Neural progenitor cell (in vitro differentiated cells): ENCODE measurements around the gene GFRA4. TPM values are rescaled to one million over a fixed set of nuclear protein-coding genes. Genes with fewer than 3 reads are reported as not detected.

Experiments used
- DNase-seq: peaks from one replicate; pipeline ENCODE4 v3.0.0-alpha.2; 2016; ENCODE audit warnings: low spot score
- H2AFZ ChIP-seq: fragments of 200-600 bp; sonication (generic); replicated peaks from 2 replicates; pipeline ENCODE4 v1.6.1; 2016; ENCODE audit warnings: antibody characterized with exemption
- H3F3A ChIP-seq: fragments of 200-600 bp; sonication (generic); 2 replicates; pipeline ENCODE4 v1.6.1; 2016; ENCODE audit warnings: antibody characterized with exemption, low read depth
- H3K27ac ChIP-seq: fragments of 200-600 bp; sonication (generic); 2 replicates; pipeline ENCODE4 v1.5.1; 2016; ENCODE audit warnings: mild to moderate bottlenecking
- H3K27me3 ChIP-seq: fragments of 200-600 bp; sonication (generic); 2 replicates; pipeline ENCODE4 v1.6.1; 2016; ENCODE audit warnings: mild to moderate bottlenecking, moderate library complexity
- H3K36me3 ChIP-seq: fragments of 200-600 bp; sonication (generic); 2 replicates; pipeline ENCODE4 v1.5.1; 2016
- H3K4me1 ChIP-seq: fragments of 200-600 bp; sonication (generic); 2 replicates; pipeline ENCODE4 v1.6.1; 2016; ENCODE audit warnings: mixed run types
- H3K4me2 ChIP-seq: fragments of 200-600 bp; sonication (generic); 2 replicates; pipeline ENCODE4 v1.6.1; 2016
- H3K4me3 ChIP-seq: fragments of 200-600 bp; sonication (generic); 2 replicates; pipeline ENCODE4 v1.5.1; 2016
- H3K79me2 ChIP-seq: fragments of 200-600 bp; sonication (generic); 2 replicates; pipeline ENCODE4 v1.6.1; 2016; ENCODE audit warnings: low read depth
- H3K9ac ChIP-seq: fragments of 200-600 bp; sonication (generic); 2 replicates; pipeline ENCODE4 v1.6.1; 2016
- H3K9me3 ChIP-seq: fragments of 200-600 bp; sonication (generic); 2 replicates; pipeline ENCODE4 v1.5.1; 2016; ENCODE audit warnings: low read depth
- H4K20me1 ChIP-seq: fragments of 200-600 bp; sonication (generic); 2 replicates; pipeline ENCODE4 v1.6.1; 2016; ENCODE audit warnings: low read depth
- H3K27ac Mint-ChIP-seq: 3 replicates; pipeline ENCODE4 v1.8.0; 2021; ENCODE audit warnings: mixed read lengths
- H3K27me3 Mint-ChIP-seq: 2 replicates; pipeline ENCODE4 v1.8.0; 2022; ENCODE audit warnings: low read depth, mild to moderate bottlenecking, inconsistent platforms, moderate library complexity, mixed read lengths; ENCODE audit not compliant: insufficient read depth
- H3K36me3 Mint-ChIP-seq: 3 replicates; pipeline ENCODE4 v1.8.0; 2021; ENCODE audit warnings: mixed read lengths
- H3K4me1 Mint-ChIP-seq: 3 replicates; pipeline ENCODE4 v1.8.0; 2021; ENCODE audit warnings: mixed read lengths
- H3K4me3 Mint-ChIP-seq: 3 replicates; pipeline ENCODE4 v1.8.0; 2021; ENCODE audit warnings: mild to moderate bottlenecking, moderate library complexity, mixed read lengths
- H3K9me3 Mint-ChIP-seq: 3 replicates; pipeline ENCODE4 v1.8.0; 2020; ENCODE audit warnings: mixed read lengths
- CTCF ChIP-seq: fragments of 200-600 bp; sonication (generic); IDR thresholded peaks from 2 replicates; pipeline ENCODE4 v1.5.1; 2017; ENCODE audit warnings: antibody characterized with exemption, mild to moderate bottlenecking
- EZH2 ChIP-seq: fragments of 200-600 bp; sonication (generic); IDR thresholded peaks from 2 replicates; pipeline ENCODE4 v1.6.1; 2017; ENCODE audit warnings: antibody characterized with exemption, mild to moderate bottlenecking, moderate library complexity
- EZH2phosphoT487 ChIP-seq: fragments of 200-600 bp; sonication (generic); IDR thresholded peaks from 2 replicates; pipeline ENCODE4 v1.6.1; 2017; ENCODE audit warnings: antibody characterized with exemption
- total RNA-seq: library from RNA; depleted of rRNA; stranded (reverse); fragments of >200 nt; gene quantifications from 2 replicates; pipeline ENCODE4 v1.2.3, GENCODE V29; 2015; ENCODE audit warnings: low replicate concordance

Gene GFRA4
- total RNA-seq, 1 donor from 2014 or later: not detected

- no peaks in the 10 kb centered on the region for H3K79me2 ChIP-seq
- no peak overlapping the region for H3K4me3 ChIP-seq
- H3K9me3 Mint-ChIP-seq: no peaks in the 10 kb centered on the region
- no peak overlapping the region for H2AFZ ChIP-seq
- H3K36me3 Mint-ChIP-seq: peaks cover 7% of the 10 kb centered on the region
- no peaks in the 10 kb centered on the region for H3K9me3 ChIP-seq
- H3K27ac ChIP-seq: no peak overlapping the region
- H3K27ac Mint-ChIP-seq: no peak overlapping the region
- H3K27me3 Mint-ChIP-seq: peaks cover 2% of the 10 kb centered on the region
- no peaks in the 10 kb centered on the region for H3K27me3 ChIP-seq
- no peak for TF ChIP-seq EZH2
- no peaks in the 10 kb centered on the region for H3K36me3 ChIP-seq
- H3K9ac ChIP-seq: no peak overlapping the region
- DNase-seq: no peak
- no peaks in the 10 kb centered on the region for H3F3A ChIP-seq
- no peak overlapping the region for H3K4me3 Mint-ChIP-seq
- peaks cover 8% of the 10 kb centered on the region for H3K4me1 ChIP-seq
- H3K4me2 ChIP-seq: no peak overlapping the region
- H3K4me1 Mint-ChIP-seq: peaks cover 13% of the 10 kb centered on the region
- no peaks in the 10 kb centered on the region for H4K20me1 ChIP-seq
These were observed 15.7 kb downstream of the GFRA4 start for GRCh38 chr20:3647473-3647872.

- no peaks in the 10 kb centered on the region for H3K79me2 ChIP-seq
- no peak overlapping the region for H3K9ac ChIP-seq
- no peaks in the 10 kb centered on the region for H3K36me3 ChIP-seq
- no peak overlapping the region for H3K27ac ChIP-seq
- TF ChIP-seq CTCF: no peak
- no peak for TF ChIP-seq EZH2
- no peak for TF ChIP-seq EZH2phosphoT487
- H3K36me3 Mint-ChIP-seq: peaks cover 13% of the 10 kb centered on the region
- H3F3A ChIP-seq: no peaks in the 10 kb centered on the region
- peaks cover 8% of the 10 kb centered on the region for H3K4me1 ChIP-seq
- H3K27ac Mint-ChIP-seq: no peak overlapping the region
- no peak overlapping the region for H2AFZ ChIP-seq
- no peaks in the 10 kb centered on the region for H3K9me3 ChIP-seq
- H4K20me1 ChIP-seq: no peaks in the 10 kb centered on the region
- H3K4me2 ChIP-seq: no peak overlapping the region
- H3K4me3 Mint-ChIP-seq: no peak overlapping the region
- DNase-seq: no peak
- H3K27me3 Mint-ChIP-seq: peaks cover 2% of the 10 kb centered on the region
- no peaks in the 10 kb centered on the region for H3K27me3 ChIP-seq
- H3K4me1 Mint-ChIP-seq: peaks cover 13% of the 10 kb centered on the region
- no peak overlapping the region for H3K4me3 ChIP-seq
- H3K9me3 Mint-ChIP-seq: no peaks in the 10 kb centered on the region
These were observed 16.5 kb downstream of the GFRA4 start for GRCh38 chr20:3646651-3647050.

GRCh38 chr20:3646067-3646440 is 17.1 kb downstream of the GFRA4 start:
- H3K27me3 Mint-ChIP-seq: peaks cover 2% of the 10 kb centered on the region
- no peak for TF ChIP-seq EZH2
- TF ChIP-seq EZH2phosphoT487: no peak
- no peak for TF ChIP-seq CTCF
- H3K4me3 ChIP-seq: no peak overlapping the region
- no peak overlapping the region for H3K4me2 ChIP-seq
- peaks cover 16% of the 10 kb centered on the region for H3K36me3 Mint-ChIP-seq
- peaks cover 8% of the 10 kb centered on the region for H3K4me1 ChIP-seq
- H3K4me1 Mint-ChIP-seq: peaks cover 12% of the 10 kb centered on the region
- H3F3A ChIP-seq: no peaks in the 10 kb centered on the region
- H3K9me3 Mint-ChIP-seq: peaks cover under 1% of the 10 kb centered on the region
- no peaks in the 10 kb centered on the region for H3K36me3 ChIP-seq
- no peaks in the 10 kb centered on the region for H3K27me3 ChIP-seq
- no peak overlapping the region for H3K4me3 Mint-ChIP-seq
- no peak overlapping the region for H2AFZ ChIP-seq
- H3K9me3 ChIP-seq: no peaks in the 10 kb centered on the region
- no peaks in the 10 kb centered on the region for H4K20me1 ChIP-seq
- no peak for DNase-seq
- no peak overlapping the region for H3K9ac ChIP-seq
- no peaks in the 10 kb centered on the region for H3K79me2 ChIP-seq
- no peak overlapping the region for H3K27ac Mint-ChIP-seq
- no peak overlapping the region for H3K27ac ChIP-seq

GRCh38 chr20:3645309-3646066 is 17.7 kb downstream of the GFRA4 start:
- no peak overlapping the region for H3K4me3 Mint-ChIP-seq
- H3F3A ChIP-seq: no peaks in the 10 kb centered on the region

More at GRCh38 chr20:3645309-3646066, 17.7 kb downstream of the GFRA4 start:
- H3K4me3 ChIP-seq: no peak overlapping the region
- peaks cover 8% of the 10 kb centered on the region for H3K4me1 ChIP-seq
- no peak overlapping the region for H3K9ac ChIP-seq
- H3K9me3 ChIP-seq: no peaks in the 10 kb centered on the region
- peaks cover 21% of the 10 kb centered on the region for H3K36me3 Mint-ChIP-seq
- no peak overlapping the region for H3K4me2 ChIP-seq
- no peak overlapping the region for H2AFZ ChIP-seq
- TF ChIP-seq EZH2: no peak
- no peak for TF ChIP-seq CTCF
- no peak for TF ChIP-seq EZH2phosphoT487
- no peaks in the 10 kb centered on the region for H3K79me2 ChIP-seq
- no peak for DNase-seq
- H3K9me3 Mint-ChIP-seq: peaks cover 4% of the 10 kb centered on the region
- H3K36me3 ChIP-seq: no peaks in the 10 kb centered on the region
- H4K20me1 ChIP-seq: no peaks in the 10 kb centered on the region
- H3K27ac Mint-ChIP-seq: no peak overlapping the region
- H3K4me1 Mint-ChIP-seq: peaks cover 12% of the 10 kb centered on the region
- H3K27ac ChIP-seq: no peak overlapping the region
- no peaks in the 10 kb centered on the region for H3K27me3 ChIP-seq
- H3K27me3 Mint-ChIP-seq: peaks cover 4% of the 10 kb centered on the region
